ENCODE data around the gene TMPRSS6. TPM values are rescaled to one million over a fixed set of nuclear protein-coding genes. Genes with fewer than 3 reads are reported as not detected.

Gene TMPRSS6
- total and polyA plus RNA-seq, 2 of the 8 experiments (the other 6 are each of a cell fraction or from before 2014, with no cell fraction given) = 0.02 TPM; not detected in 1

DNA sequence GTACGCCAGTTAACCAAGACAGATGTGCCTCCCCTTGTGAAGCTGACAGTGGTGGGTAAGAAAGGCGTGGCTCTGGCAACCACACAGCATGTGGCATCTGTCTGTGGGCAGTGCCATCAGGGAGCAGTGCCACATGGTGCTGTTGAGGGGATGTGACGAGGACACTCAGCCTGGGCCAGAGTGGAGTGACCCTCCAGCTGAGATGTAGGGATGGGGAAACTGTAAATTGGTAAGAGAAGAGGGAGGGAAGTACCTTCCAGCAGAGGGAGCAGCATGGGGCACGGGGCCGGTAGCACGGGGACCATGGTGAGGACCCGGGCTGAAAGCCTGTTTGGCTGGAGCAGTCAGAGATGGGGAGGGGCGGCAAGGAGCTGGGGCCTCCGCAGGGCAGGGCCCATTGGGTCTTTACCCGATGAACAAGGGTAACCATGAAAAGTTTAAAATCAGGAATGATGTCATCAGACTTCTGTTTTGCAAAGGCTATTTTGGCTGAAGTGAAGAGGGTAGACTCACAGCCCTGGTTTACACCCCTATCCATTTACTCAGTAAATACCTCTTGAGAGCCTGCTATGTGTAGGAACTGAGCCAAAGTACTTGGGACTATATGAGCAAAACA lies 10.4 kb downstream of the TMPRSS6 start:
- Histone ChIP-seq H3K4me1 (replicated peaks in 1 of 4; ENCODE audit: control insufficient read depth in 3 of 4, insufficient read depth in 4 of 4, low read length in 3 of 4) (no peaks in the 10 kb centered on the region), H2BK12ac (ENCODE audit: low read depth, low read length) (no peak overlapping the region), H3K79me2 (ENCODE audit: control insufficient read depth in 1 of 2, insufficient read depth in 2 of 2, low read length in 2 of 2) (no peaks in the 10 kb centered on the region), H3K4me3 (ENCODE audit: extremely low read depth in 1 of 4, insufficient read depth in 2 of 4, low read depth in 3 of 4, low read length in 4 of 4) (no peak overlapping the region), H3K23ac (ENCODE audit: insufficient read length) (no peak overlapping the region), H3K9ac (replicated peaks in 1 of 4; ENCODE audit: extremely low read depth in 1 of 4, low read depth in 3 of 4, low read length in 3 of 4) (no peak overlapping the region), H2AK5ac (ENCODE audit: low read depth, low read length) (no peak overlapping the region; the same call in 1 of the 2 replicates), H2BK120ac (replicated peaks; ENCODE audit: low read depth, low read length) (no peak overlapping the region), H3K4me2 (ENCODE audit: insufficient read depth in 1 of 2, low read depth in 2 of 2, low read length in 2 of 2) (no peak overlapping the region), H3K18ac (ENCODE audit: extremely low read depth, low read length) (no peak overlapping the region), H3K56ac (replicated peaks; ENCODE audit: insufficient read length, low read depth, low read length) (no peak overlapping the region), H4K8ac (ENCODE audit: extremely low read depth, insufficient read depth, low read length) (no peak overlapping the region), H3K36me3 (ENCODE audit: control insufficient read depth in 2 of 4, insufficient read depth in 4 of 4, low read length in 3 of 4) (no peaks in the 10 kb centered on the region), H3K9me3 (ENCODE audit: insufficient read depth in 2 of 2, low read depth in 1 of 2, low read length in 1 of 2) (no peaks in the 10 kb centered on the region), H3K4ac (replicated peaks; ENCODE audit: insufficient read length, low read depth, low read length) (no peak overlapping the region), H2BK5ac (ENCODE audit: low read depth, low read length) (no peak overlapping the region), H4K20me1 (replicated peaks in 1 of 2; ENCODE audit: control insufficient read depth in 1 of 2, insufficient read depth in 2 of 2, low read length in 2 of 2) (no peaks in the 10 kb centered on the region), H4K91ac (replicated peaks; ENCODE audit: insufficient read length, low read length) (no peak overlapping the region), H3K27ac (ENCODE audit: low read depth, low read length) (no peak overlapping the region), H3K23me2 (ENCODE audit: low read depth, low read length) (no peaks in the 10 kb centered on the region), H4K5ac (ENCODE audit: insufficient read length, low read depth, low read length) (no peak overlapping the region), H2AFZ (ENCODE audit: low read length) (no peak overlapping the region), H2BK20ac (ENCODE audit: low read length) (no peak overlapping the region), H2BK15ac (ENCODE audit: low read length) (no peak overlapping the region), H3K27me3 (replicated peaks in 1 of 4; ENCODE audit: control insufficient read depth in 3 of 4, extremely low read depth in 1 of 4, insufficient read depth in 3 of 4, low read length in 3 of 4) (peaks cover 0 to 8% (median 1%) of the 10 kb centered on the region in 4 experiments; a peak in 1 of 7 replicates), H3K79me1 (ENCODE audit: low read depth, low read length) (no peaks in the 10 kb centered on the region), H3K14ac (ENCODE audit: insufficient read length) (no peak overlapping the region)
- DNase-seq (ENCODE audit: low read depth in 1 of 2, low spot score in 2 of 2) = peak in 1 of 2 experiments; percentile 59
- ChIA-PET CTCF (ENCODE audit: partially characterized antibody) (interaction anchor here (1.0 to 3.6 kb wide), 12 partner anchors 9 to 100 kb away, joined by 3 to 14 read pairs (median 4); partner anchors contain the start of gene IL2RB), POLR2A (ENCODE audit: partially characterized antibody) (interaction anchor here (0.6 to 1.1 kb wide), 2 partner anchors 15 to 133 kb away, joined by 3 to 4 read pairs; no protein-coding TSS in a partner anchor)
- no peak for TF ChIP-seq RNF2 (IDR thresholded peaks at IDR 0.05; ENCODE audit: borderline replicate concordance, low read depth, low read length, missing control alignments, poor library complexity, severe bottlenecking)
- TF ChIP-seq RAD21 (IDR thresholded peaks at IDR 0.05 in 1 of 2, conservative IDR thresholded peaks at IDR 0.05 in 1 of 2; ENCODE audit: low read depth in 2 of 2, low read length in 2 of 2) = peak; percentile 37 to 48
- TF ChIP-seq, protein P1, sequence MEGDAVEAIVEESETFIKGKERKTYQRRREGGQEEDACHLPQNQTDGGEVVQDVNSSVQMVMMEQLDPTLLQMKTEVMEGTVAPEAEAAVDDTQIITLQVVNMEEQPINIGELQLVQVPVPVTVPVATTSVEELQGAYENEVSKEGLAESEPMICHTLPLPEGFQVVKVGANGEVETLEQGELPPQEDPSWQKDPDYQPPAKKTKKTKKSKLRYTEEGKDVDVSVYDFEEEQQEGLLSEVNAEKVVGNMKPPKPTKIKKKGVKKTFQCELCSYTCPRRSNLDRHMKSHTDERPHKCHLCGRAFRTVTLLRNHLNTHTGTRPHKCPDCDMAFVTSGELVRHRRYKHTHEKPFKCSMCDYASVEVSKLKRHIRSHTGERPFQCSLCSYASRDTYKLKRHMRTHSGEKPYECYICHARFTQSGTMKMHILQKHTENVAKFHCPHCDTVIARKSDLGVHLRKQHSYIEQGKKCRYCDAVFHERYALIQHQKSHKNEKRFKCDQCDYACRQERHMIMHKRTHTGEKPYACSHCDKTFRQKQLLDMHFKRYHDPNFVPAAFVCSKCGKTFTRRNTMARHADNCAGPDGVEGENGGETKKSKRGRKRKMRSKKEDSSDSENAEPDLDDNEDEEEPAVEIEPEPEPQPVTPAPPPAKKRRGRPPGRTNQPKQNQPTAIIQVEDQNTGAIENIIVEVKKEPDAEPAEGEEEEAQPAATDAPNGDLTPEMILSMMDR (IDR thresholded peaks at IDR 0.05; ENCODE audit: control extremely low read depth in 1 of 3, insufficient read depth in 1 of 3, low read depth in 1 of 3, low read length in 3 of 3) = peak; percentile 46 to 53 (median 47)
- no peak for TF ChIP-seq BCL11A (IDR thresholded peaks at IDR 0.05; ENCODE audit: low read depth in 2 of 2, low read length in 2 of 2)
- TF ChIP-seq CBX8 (IDR thresholded peaks at IDR 0.05; ENCODE audit: borderline replicate concordance, low read depth, low read length) = no peak
- no peak for TF ChIP-seq FOSL1 (IDR thresholded peaks at IDR 0.05; ENCODE audit: insufficient read depth, low read depth, low read length)
- 64% methylated on average over 10 of the region's 10 CpGs; no CpG with 5 or more reads in 1 of the 2 experiments for WGBS, 2 experiments (ENCODE audit: extremely low coverage in 1 of 2, insufficient coverage in 1 of 2, insufficient read length in 1 of 2, insufficient replicate concordance in 2 of 2, low coverage in 1 of 2, low lambda C conversion rate in 2 of 2, missing lambda C conversion rate in 1 of 2)
- FAIRE-seq = no peak
